ENCODE data around the gene EIF5B.

Gene EIF5B

DNA sequence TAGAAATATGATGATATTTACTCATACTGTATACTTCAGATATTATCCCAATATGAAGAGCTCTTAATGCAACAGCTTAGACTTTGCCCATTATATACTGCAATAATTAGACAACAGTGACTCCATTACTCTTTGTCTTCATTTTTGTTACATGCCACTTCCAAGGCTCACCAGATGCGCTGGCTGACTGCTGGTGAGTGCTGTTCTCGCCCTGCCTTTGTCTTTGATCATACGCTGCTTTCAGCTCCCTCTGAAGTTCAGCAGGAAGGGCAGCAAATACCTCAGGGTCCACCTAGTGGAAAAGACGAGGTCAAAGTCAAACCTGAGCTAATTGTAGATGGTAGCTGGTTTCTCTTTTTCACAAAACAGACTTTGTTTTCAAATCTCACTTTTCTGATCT is 66.3 kb downstream of the EIF5B start:
- H2AFZ ChIP-seq (ENCODE audit: low read depth, low read length), result no peak overlapping the region
- peaks cover 6% of the 10 kb centered on the region for H3K4me1 ChIP-seq (ENCODE audit: insufficient read depth, low read length)
- peaks cover 80% of the 10 kb centered on the region for H3K36me3 ChIP-seq (ENCODE audit: insufficient read depth, low read length)
- no peaks in the 10 kb centered on the region for H3K27me3 ChIP-seq (ENCODE audit: insufficient read depth, low read length)
- no peak overlapping the region for H3K4me3 ChIP-seq (ENCODE audit: low read length)
- H3K9me3 ChIP-seq (ENCODE audit: low read length), result no peaks in the 10 kb centered on the region

DNA sequence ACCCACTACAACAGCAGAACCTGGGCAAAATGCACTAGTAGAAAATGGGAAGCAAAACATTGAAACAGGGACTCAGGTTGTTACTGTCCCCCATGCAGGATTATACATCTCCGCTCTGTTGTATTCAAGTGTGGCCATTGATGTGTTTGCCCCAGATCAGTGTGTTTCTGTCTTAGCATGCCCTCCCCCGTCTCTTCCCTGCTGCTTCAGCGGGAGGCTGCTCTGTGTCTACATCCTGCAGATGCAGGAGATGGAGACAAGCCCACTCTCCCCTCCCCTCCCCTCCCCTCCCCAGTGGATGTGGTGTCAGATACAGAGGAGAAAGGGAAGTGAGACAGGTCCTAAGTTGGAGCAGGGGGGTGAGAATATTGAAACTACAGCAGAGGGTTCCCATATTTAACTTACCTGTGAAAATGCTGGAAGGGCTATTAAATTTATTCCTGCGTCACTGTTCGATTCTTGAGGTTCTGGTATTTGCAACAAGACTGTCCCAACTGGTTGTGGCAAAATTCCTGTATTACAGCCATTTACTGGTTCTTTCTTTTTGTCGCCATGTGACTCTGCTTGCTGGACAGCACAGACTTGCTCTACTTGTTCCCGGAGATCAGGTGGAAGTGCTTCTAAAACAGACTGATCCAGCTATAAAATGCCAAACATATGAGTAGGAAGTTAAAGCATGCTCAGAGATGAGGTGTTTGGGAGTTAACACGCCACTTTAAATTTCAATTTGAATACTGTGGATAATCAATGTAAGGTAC is 67.0 kb downstream of the EIF5B start:
- H3K4me1 ChIP-seq (ENCODE audit: insufficient read depth, low read length), result peaks cover 6% of the 10 kb centered on the region
- H3K4me3 ChIP-seq (ENCODE audit: low read length), result no peak overlapping the region
- no peaks in the 10 kb centered on the region for H3K9me3 ChIP-seq (ENCODE audit: low read length)
- H3K36me3 ChIP-seq (ENCODE audit: insufficient read depth, low read length), result peaks cover 76% of the 10 kb centered on the region
- no peaks in the 10 kb centered on the region for H3K27me3 ChIP-seq (ENCODE audit: insufficient read depth, low read length)
- no peak overlapping the region for H2AFZ ChIP-seq (ENCODE audit: low read depth, low read length)

DNA sequence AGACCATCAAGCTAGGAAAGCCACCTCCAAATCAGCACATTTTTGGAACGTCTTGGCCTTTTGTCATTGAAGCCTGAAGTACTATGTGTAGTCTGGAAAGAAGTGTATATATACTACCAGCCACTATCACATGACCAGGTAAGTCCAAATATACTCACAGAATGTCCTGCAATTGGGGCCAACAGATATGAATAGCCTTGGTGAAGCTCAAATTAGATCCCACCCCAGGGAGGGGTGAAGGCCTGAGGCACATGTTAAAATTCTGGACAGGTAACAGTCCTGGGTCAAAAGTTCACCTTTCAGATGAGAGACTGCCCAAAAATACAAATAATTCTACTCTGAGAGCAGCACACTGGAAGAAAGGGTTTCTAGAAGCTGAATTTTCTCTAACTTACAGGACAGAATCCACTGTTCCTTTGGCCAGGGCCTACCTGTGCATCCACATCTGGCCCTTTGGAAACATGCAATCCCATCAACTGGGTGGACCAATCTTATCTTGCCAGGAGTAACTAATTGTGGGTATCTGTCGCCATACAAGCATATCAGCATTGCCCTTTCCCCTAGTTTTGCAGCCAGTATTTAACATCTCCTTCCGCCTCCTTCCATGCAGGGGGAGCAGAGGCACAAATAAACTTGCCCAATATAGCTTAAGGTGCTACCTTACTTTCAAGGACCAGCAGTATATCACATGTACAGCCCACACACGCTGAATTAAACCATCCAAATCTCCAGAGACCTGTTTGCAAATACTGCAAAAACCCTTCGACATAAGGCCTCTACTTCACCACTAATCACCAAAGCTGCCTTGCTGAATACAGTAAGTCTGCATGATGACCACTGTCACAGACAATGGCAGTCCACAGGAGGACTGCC is 67.8 kb downstream of the EIF5B start:
- Histone ChIP-seq H3K9me3 (ENCODE audit: low read length) (no peaks in the 10 kb centered on the region), H3K36me3 (ENCODE audit: insufficient read depth, low read length) (peaks cover 74% of the 10 kb centered on the region), H2AFZ (ENCODE audit: low read depth, low read length) (no peak overlapping the region), H3K27me3 (ENCODE audit: insufficient read depth, low read length) (no peaks in the 10 kb centered on the region), H3K4me3 (ENCODE audit: low read length) (no peak overlapping the region), H3K4me1 (ENCODE audit: insufficient read depth, low read length) (peaks cover 6% of the 10 kb centered on the region)

- H3K36me3 ChIP-seq (ENCODE audit: insufficient read depth, low read length), result peaks cover 75% of the 10 kb centered on the region
- H2AFZ ChIP-seq (ENCODE audit: low read depth, low read length), result no peak overlapping the region
- no peaks in the 10 kb centered on the region for H3K9me3 ChIP-seq (ENCODE audit: low read length)
- H3K4me1 ChIP-seq (ENCODE audit: insufficient read depth, low read length), result peaks cover 6% of the 10 kb centered on the region
- H3K27me3 ChIP-seq (ENCODE audit: insufficient read depth, low read length), result no peaks in the 10 kb centered on the region
- H3K4me3 ChIP-seq (ENCODE audit: low read length), result no peak overlapping the region
Observed at GRCh38 chr2:99406137-99406536, 68.9 kb downstream of the EIF5B start.

GRCh38 chr2:99410276-99410675 is 73.1 kb downstream of the EIF5B start:
- Histone ChIP-seq H3K36me3 (ENCODE audit: insufficient read depth, low read length) (peaks cover 70% of the 10 kb centered on the region), H3K27me3 (ENCODE audit: insufficient read depth, low read length) (no peaks in the 10 kb centered on the region), H3K4me3 (ENCODE audit: low read length) (no peak overlapping the region)

GRCh38 chr2:99414566-99414965 is 77.4 kb downstream of the EIF5B start:
- H3K27me3 ChIP-seq (ENCODE audit: insufficient read depth, low read length), result no peaks in the 10 kb centered on the region
- no peaks in the 10 kb centered on the region for H3K9me3 ChIP-seq (ENCODE audit: low read length)
- peaks cover 81% of the 10 kb centered on the region for H3K36me3 ChIP-seq (ENCODE audit: insufficient read depth, low read length)
- no peak overlapping the region for H3K4me3 ChIP-seq (ENCODE audit: low read length)
- no peaks in the 10 kb centered on the region for H3K4me1 ChIP-seq (ENCODE audit: insufficient read depth, low read length)
- H2AFZ ChIP-seq (ENCODE audit: low read depth, low read length), result no peak overlapping the region

More at GRCh38 chr2:99410276-99410675, 73.1 kb downstream of the EIF5B start:
- Histone ChIP-seq H3K9me3 (ENCODE audit: low read length) (no peaks in the 10 kb centered on the region), H3K4me1 (ENCODE audit: insufficient read depth, low read length) (no peaks in the 10 kb centered on the region), H2AFZ (ENCODE audit: low read depth, low read length) (no peak overlapping the region)

- Histone ChIP-seq H2AFZ (ENCODE audit: low read depth, low read length) (no peak overlapping the region), H3K36me3 (ENCODE audit: insufficient read depth, low read length) (peaks cover 91% of the 10 kb centered on the region), H3K4me3 (ENCODE audit: low read length) (no peak overlapping the region), H3K4me1 (ENCODE audit: insufficient read depth, low read length) (no peaks in the 10 kb centered on the region), H3K27me3 (ENCODE audit: insufficient read depth, low read length) (no peaks in the 10 kb centered on the region), H3K9me3 (ENCODE audit: low read length) (no peaks in the 10 kb centered on the region)
Observed at GRCh38 chr2:99417396-99417795, 80.2 kb downstream of the EIF5B start.

GRCh38 chr2:99420031-99420430 is 82.8 kb downstream of the EIF5B start:
- H3K4me3 ChIP-seq (ENCODE audit: low read length), result no peak overlapping the region
- H2AFZ ChIP-seq (ENCODE audit: low read depth, low read length), result no peak overlapping the region
- H3K27me3 ChIP-seq (ENCODE audit: insufficient read depth, low read length), result no peaks in the 10 kb centered on the region
- no peaks in the 10 kb centered on the region for H3K9me3 ChIP-seq (ENCODE audit: low read length)
- H3K36me3 ChIP-seq (ENCODE audit: insufficient read depth, low read length), result peaks cover 88% of the 10 kb centered on the region
- H3K4me1 ChIP-seq (ENCODE audit: insufficient read depth, low read length), result no peaks in the 10 kb centered on the region

GRCh38 chr2:99420751-99421299 is 83.6 kb downstream of the EIF5B start:
- no peak overlapping the region for H3K4me3 ChIP-seq (ENCODE audit: low read length)
- no peaks in the 10 kb centered on the region for H3K4me1 ChIP-seq (ENCODE audit: insufficient read depth, low read length)
- no peaks in the 10 kb centered on the region for H3K27me3 ChIP-seq (ENCODE audit: insufficient read depth, low read length)
- H2AFZ ChIP-seq (ENCODE audit: low read depth, low read length), result no peak overlapping the region
- H3K9me3 ChIP-seq (ENCODE audit: low read length), result no peaks in the 10 kb centered on the region
- H3K36me3 ChIP-seq (ENCODE audit: insufficient read depth, low read length), result peaks cover 85% of the 10 kb centered on the region

DNA sequence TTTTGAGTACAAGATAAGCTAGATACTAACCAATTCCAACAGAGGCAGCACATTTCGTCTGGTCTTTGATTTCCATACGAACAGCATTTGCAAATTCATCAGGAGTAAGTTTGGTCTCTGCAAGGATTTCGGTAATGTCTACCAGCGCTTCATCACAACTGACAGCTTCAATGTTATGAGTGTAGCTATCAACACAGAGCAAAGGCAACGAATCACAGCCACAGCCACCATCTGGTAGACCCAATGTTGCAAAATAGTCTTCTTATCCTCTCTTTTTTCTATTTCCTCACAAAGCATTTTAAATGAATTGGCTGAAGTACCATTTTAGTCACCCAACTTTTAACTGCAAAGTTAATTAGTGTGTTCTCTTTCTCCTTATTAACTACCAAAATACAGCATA is 84.3 kb downstream of the EIF5B start:
- no peak overlapping the region for H2AFZ ChIP-seq (ENCODE audit: low read depth, low read length)
- H3K36me3 ChIP-seq (ENCODE audit: insufficient read depth, low read length), result peaks cover 79% of the 10 kb centered on the region
- no peaks in the 10 kb centered on the region for H3K4me1 ChIP-seq (ENCODE audit: insufficient read depth, low read length)
- no peaks in the 10 kb centered on the region for H3K27me3 ChIP-seq (ENCODE audit: insufficient read depth, low read length)
- no peaks in the 10 kb centered on the region for H3K9me3 ChIP-seq (ENCODE audit: low read length)
- H3K4me3 ChIP-seq (ENCODE audit: low read length), result no peak overlapping the region

- Histone ChIP-seq H3K36me3 (ENCODE audit: insufficient read depth, low read length) (peaks cover 79% of the 10 kb centered on the region), H2AFZ (ENCODE audit: low read depth, low read length) (no peak overlapping the region), H3K4me1 (ENCODE audit: insufficient read depth, low read length) (no peaks in the 10 kb centered on the region), H3K9me3 (ENCODE audit: low read length) (no peaks in the 10 kb centered on the region), H3K4me3 (ENCODE audit: low read length) (no peak overlapping the region), H3K27me3 (ENCODE audit: insufficient read depth, low read length) (no peaks in the 10 kb centered on the region)
Observed at GRCh38 chr2:99422599-99422998, 85.4 kb downstream of the EIF5B start.

- H3K36me3 ChIP-seq (ENCODE audit: insufficient read depth, low read length), result peaks cover 75% of the 10 kb centered on the region
- H3K4me3 ChIP-seq (ENCODE audit: low read length), result no peak overlapping the region
Observed at GRCh38 chr2:99424371-99424770, 87.2 kb downstream of the EIF5B start.

GRCh38 chr2:99425022-99425421 is 87.8 kb downstream of the EIF5B start:
- Histone ChIP-seq H3K9me3 (ENCODE audit: low read length) (no peaks in the 10 kb centered on the region), H3K4me1 (ENCODE audit: insufficient read depth, low read length) (no peaks in the 10 kb centered on the region), H3K36me3 (ENCODE audit: insufficient read depth, low read length) (peaks cover 73% of the 10 kb centered on the region), H3K27me3 (ENCODE audit: insufficient read depth, low read length) (no peaks in the 10 kb centered on the region), H3K4me3 (ENCODE audit: low read length) (no peak overlapping the region), H2AFZ (ENCODE audit: low read depth, low read length) (no peak overlapping the region)

More at GRCh38 chr2:99424371-99424770, 87.2 kb downstream of the EIF5B start:
- Histone ChIP-seq H3K27me3 (ENCODE audit: insufficient read depth, low read length) (no peaks in the 10 kb centered on the region), H2AFZ (ENCODE audit: low read depth, low read length) (no peak overlapping the region), H3K9me3 (ENCODE audit: low read length) (no peaks in the 10 kb centered on the region), H3K4me1 (ENCODE audit: insufficient read depth, low read length) (no peaks in the 10 kb centered on the region)
